GM12878 (cell line): ENCODE data around the gene LIPT1. TPM values are rescaled to one million over a fixed set of nuclear protein-coding genes. Genes with fewer than 3 reads are reported as not detected.

Source experiments
- NBN ChIP-seq: fragments of 450-650 bp; IDR thresholded peaks from 2 replicates; pipeline ENCODE4 v1.6.1; 2016
- TBL1XR1 ChIP-seq: IDR thresholded peaks from 2 replicates; pipeline ENCODE4 v1.6.1; 2012; ENCODE audit warnings: low read depth, low read length, improper control_type of control experiment
- ZNF622 ChIP-seq: fragments of 450-650 bp; IDR thresholded peaks from 2 replicates; pipeline ENCODE4 v1.6.1; 2017; ENCODE audit warnings: mild to moderate bottlenecking, inconsistent platforms
- polyA plus RNA-seq, 11 experiments: library from polyadenylated mRNA; depleted of rRNA in 4 of 11; unstranded in 6 of 11; stranded (reverse) in 5 of 11; fragments of >200 nt; fragmentation: Nextera tagmentation in 4 of 11; fragmentation: Illumina TruSeq in 1 of 11; extraction: Ambion mirVana in 4 of 11; extraction: Trizol in 1 of 11; gene quantifications; 1 replicate in 1 of 11; 2 replicates in 10 of 11; pipeline versions ENCODE4 v1.2.1 to v1.2.3, GENCODE V29; 2011 to 2016; ENCODE audit warnings: inconsistent platforms in 2 of 11, missing spikeins in 2 of 11, low read depth in 1 of 11
- total RNA-seq, 4 experiments: library from RNA; depleted of rRNA in 3 of 4; stranded (reverse); fragments of >200 nt in 3 of 4; fragmentation: Illumina TruSeq in 1 of 4; extraction: Trizol in 1 of 4; gene quantifications; 2 replicates each; pipeline versions ENCODE4 v1.2.1 to v1.2.3, GENCODE V29; 2013 to 2021
- TF ChIP-seq, protein P1 (sequence below): fragments of 450-650 bp; IDR thresholded peaks from 2 replicates; pipeline ENCODE4 v1.6.1; 2017; ENCODE audit warnings: antibody characterized with exemption, mild to moderate bottlenecking, moderate library complexity
- TF ChIP-seq, protein P2 (sequence below): fragments of 150-350 bp; IDR thresholded peaks from 2 replicates; pipeline ENCODE4 v1.6.1; 2014; ENCODE audit warnings: mild to moderate bottlenecking, low read depth, low read length
- TF ChIP-seq, protein P3 (sequence below): fragments of 450-650 bp; IDR thresholded peaks from 2 replicates; pipeline ENCODE4 v1.6.1; 2017; ENCODE audit warnings: mild to moderate bottlenecking, moderate library complexity

LIPT1 gene
- total and polyA plus RNA-seq, 10 of the 15 experiments (the other 5 are each of a cell fraction or from before 2014, with no cell fraction given), result 8.0 to 15.5 (median 10.9) TPM

DNA sequence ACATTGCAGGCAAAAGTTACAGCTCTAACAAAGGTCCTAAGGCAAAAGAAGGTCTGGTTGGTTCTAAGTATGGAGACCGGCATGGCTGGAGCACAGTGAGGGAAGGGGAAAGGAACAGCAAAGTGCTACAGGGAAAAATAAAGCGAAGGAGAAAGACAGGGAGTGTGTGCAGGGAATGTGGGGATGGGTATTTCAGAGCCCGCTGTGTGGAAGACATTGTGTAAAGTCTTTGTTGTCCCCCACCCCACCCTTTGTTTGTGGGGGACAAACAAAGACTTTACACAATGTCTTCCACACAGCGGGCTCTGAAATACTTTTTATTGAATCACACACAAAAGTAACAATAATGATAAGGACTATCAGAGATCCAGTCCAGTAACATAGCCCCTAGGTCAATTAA lies 42.1 kb upstream of the LIPT1 start (continued):
- TF ChIP-seq, protein P1, sequence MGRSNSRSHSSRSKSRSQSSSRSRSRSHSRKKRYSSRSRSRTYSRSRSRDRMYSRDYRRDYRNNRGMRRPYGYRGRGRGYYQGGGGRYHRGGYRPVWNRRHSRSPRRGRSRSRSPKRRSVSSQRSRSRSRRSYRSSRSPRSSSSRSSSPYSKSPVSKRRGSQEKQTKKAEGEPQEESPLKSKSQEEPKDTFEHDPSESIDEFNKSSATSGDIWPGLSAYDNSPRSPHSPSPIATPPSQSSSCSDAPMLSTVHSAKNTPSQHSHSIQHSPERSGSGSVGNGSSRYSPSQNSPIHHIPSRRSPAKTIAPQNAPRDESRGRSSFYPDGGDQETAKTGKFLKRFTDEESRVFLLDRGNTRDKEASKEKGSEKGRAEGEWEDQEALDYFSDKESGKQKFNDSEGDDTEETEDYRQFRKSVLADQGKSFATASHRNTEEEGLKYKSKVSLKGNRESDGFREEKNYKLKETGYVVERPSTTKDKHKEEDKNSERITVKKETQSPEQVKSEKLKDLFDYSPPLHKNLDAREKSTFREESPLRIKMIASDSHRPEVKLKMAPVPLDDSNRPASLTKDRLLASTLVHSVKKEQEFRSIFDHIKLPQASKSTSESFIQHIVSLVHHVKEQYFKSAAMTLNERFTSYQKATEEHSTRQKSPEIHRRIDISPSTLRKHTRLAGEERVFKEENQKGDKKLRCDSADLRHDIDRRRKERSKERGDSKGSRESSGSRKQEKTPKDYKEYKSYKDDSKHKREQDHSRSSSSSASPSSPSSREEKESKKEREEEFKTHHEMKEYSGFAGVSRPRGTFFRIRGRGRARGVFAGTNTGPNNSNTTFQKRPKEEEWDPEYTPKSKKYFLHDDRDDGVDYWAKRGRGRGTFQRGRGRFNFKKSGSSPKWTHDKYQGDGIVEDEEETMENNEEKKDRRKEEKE, result no peak
- TF ChIP-seq ZNF622 (no peak), NBN (no peak), TBL1XR1 (no peak)
- TF ChIP-seq, protein P2, sequence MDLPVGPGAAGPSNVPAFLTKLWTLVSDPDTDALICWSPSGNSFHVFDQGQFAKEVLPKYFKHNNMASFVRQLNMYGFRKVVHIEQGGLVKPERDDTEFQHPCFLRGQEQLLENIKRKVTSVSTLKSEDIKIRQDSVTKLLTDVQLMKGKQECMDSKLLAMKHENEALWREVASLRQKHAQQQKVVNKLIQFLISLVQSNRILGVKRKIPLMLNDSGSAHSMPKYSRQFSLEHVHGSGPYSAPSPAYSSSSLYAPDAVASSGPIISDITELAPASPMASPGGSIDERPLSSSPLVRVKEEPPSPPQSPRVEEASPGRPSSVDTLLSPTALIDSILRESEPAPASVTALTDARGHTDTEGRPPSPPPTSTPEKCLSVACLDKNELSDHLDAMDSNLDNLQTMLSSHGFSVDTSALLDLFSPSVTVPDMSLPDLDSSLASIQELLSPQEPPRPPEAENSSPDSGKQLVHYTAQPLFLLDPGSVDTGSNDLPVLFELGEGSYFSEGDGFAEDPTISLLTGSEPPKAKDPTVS, result no peak
- TF ChIP-seq, protein P3, sequence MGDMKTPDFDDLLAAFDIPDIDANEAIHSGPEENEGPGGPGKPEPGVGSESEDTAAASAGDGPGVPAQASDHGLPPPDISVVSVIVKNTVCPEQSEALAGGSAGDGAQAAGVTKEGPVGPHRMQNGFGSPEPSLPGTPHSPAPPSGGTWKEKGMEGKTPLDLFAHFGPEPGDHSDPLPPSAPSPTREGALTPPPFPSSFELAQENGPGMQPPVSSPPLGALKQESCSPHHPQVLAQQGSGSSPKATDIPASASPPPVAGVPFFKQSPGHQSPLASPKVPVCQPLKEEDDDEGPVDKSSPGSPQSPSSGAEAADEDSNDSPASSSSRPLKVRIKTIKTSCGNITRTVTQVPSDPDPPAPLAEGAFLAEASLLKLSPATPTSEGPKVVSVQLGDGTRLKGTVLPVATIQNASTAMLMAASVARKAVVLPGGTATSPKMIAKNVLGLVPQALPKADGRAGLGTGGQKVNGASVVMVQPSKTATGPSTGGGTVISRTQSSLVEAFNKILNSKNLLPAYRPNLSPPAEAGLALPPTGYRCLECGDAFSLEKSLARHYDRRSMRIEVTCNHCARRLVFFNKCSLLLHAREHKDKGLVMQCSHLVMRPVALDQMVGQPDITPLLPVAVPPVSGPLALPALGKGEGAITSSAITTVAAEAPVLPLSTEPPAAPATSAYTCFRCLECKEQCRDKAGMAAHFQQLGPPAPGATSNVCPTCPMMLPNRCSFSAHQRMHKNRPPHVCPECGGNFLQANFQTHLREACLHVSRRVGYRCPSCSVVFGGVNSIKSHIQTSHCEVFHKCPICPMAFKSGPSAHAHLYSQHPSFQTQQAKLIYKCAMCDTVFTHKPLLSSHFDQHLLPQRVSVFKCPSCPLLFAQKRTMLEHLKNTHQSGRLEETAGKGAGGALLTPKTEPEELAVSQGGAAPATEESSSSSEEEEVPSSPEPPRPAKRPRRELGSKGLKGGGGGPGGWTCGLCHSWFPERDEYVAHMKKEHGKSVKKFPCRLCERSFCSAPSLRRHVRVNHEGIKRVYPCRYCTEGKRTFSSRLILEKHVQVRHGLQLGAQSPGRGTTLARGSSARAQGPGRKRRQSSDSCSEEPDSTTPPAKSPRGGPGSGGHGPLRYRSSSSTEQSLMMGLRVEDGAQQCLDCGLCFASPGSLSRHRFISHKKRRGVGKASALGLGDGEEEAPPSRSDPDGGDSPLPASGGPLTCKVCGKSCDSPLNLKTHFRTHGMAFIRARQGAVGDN, result no peak
- TF ChIP-seq, all 136 proteins: peak for 0
